Thymus (tissue), 11 donors: ENCODE results near the gene TSPAN17. TPM values are rescaled to one million over a fixed set of nuclear protein-coding genes. Genes with fewer than 3 reads are reported as not detected.
A peak's percentile ranks its signal among the peaks of the same experiment; 100 is the strongest.

Experiments
- DNase-seq, 9 donors: peaks; one replicate each; pipeline ENCODE4 v3.0.0-alpha.2; 2013; ENCODE audit warnings: low spot score in 9 of 9, low read depth in 6 of 9, missing footprints in 1 of 9
- H3K27ac ChIP-seq, 2 donors: one replicate each; pipeline ENCODE4 v1.5.1; 2013; ENCODE audit warnings: control low read depth in 1 of 2, low read depth in 1 of 2, low read length in 1 of 2, mild to moderate bottlenecking in 1 of 2, moderate library complexity in 1 of 2
- H3K27me3 ChIP-seq, 2 donors: one replicate each; pipeline ENCODE4 v1.5.1; 2013; ENCODE audit warnings: low read length in 1 of 2; ENCODE audit not compliant: control insufficient read depth in 2 of 2, insufficient read depth in 1 of 2
- H3K36me3 ChIP-seq, 2 donors: one replicate each; pipeline ENCODE4 v1.5.1; 2013; ENCODE audit warnings: low read length in 1 of 2, mild to moderate bottlenecking in 1 of 2, moderate library complexity in 1 of 2; ENCODE audit not compliant: control insufficient read depth in 2 of 2, insufficient read depth in 2 of 2
- H3K4me1 ChIP-seq, 2 donors: one replicate each; pipeline ENCODE4 v1.5.1; 2013; ENCODE audit warnings: low read length in 2 of 2; ENCODE audit not compliant: control insufficient read depth in 2 of 2, insufficient read depth in 2 of 2
- H3K4me3 ChIP-seq, 2 donors: one replicate each; pipeline ENCODE4 v1.5.1; 2013; ENCODE audit warnings: low read length in 2 of 2, control low read depth in 1 of 2, mild to moderate bottlenecking in 1 of 2
- H3K9me3 ChIP-seq, 2 donors: one replicate each; pipeline ENCODE4 v1.5.1; 2013; ENCODE audit warnings: low read length in 1 of 2, mild to moderate bottlenecking in 1 of 2; ENCODE audit not compliant: control insufficient read depth in 2 of 2, insufficient read depth in 1 of 2
- WGBS: extraction: QIAGEN DNeasy Blood & Tissue Kit; methylation state at CpG from one replicate; pipeline ENCODE4 v1.1.7; 2013; 5-methylcytosine and 5-hydroxymethylcytosine counted together
- polyA plus RNA-seq: library from polyadenylated mRNA; stranded (reverse); fragments of 200-250 nt; gene quantifications from one replicate; pipeline ENCODE4 v1.2.3, GENCODE V29; 2013
- total RNA-seq: library from RNA; stranded (reverse); fragments of 120-200 nt; gene quantifications from one replicate; pipeline ENCODE4 v1.2.4, GENCODE V29; 2013
- donor health status: healthy.

TSPAN17 gene
- total and polyA plus RNA-seq, 2 donors: 8.0 to 26.5 TPM

- H3K27ac ChIP-seq: no peak overlapping the region
- H3K36me3 ChIP-seq: no peaks in the 10 kb centered on the region
- peaks cover 0 to 13% of the 10 kb centered on the region in 2 donors for H3K27me3 ChIP-seq
- 81% methylated on average over 14 of the region's 15 CpGs for WGBS
- H3K4me1 ChIP-seq: peaks cover 4 to 9% of the 10 kb centered on the region in 2 donors
- no peak overlapping the region for H3K4me3 ChIP-seq
- no peak for DNase-seq
- H3K9me3 ChIP-seq: no peaks in the 10 kb centered on the region
Measured at GRCh38 chr5:176642675-176643490, 4.4 kb upstream of the TSPAN17 start.

- no peak for DNase-seq
Measured at GRCh38 chr5:176643491-176644219, 3.6 kb upstream of the TSPAN17 start.

GRCh38 chr5:176644294-176644693, 3.0 kb upstream of the TSPAN17 start:
- Histone ChIP-seq H3K4me1 (peaks cover 4 to 22% of the 10 kb centered on the region in 2 donors), H3K9me3 (no peaks in the 10 kb centered on the region), H3K36me3 (no peaks in the 10 kb centered on the region), H3K27ac (no peak overlapping the region), H3K27me3 (peaks cover 0 to 8% of the 10 kb centered on the region in 2 donors), H3K4me3 (no peak overlapping the region)
- WGBS: 90% methylated on average over 9 of the region's 9 CpGs
- no peak for DNase-seq

More at GRCh38 chr5:176643491-176644219, 3.6 kb upstream of the TSPAN17 start:
- WGBS: 96% methylated on average over 11 of the region's 11 CpGs
- Histone ChIP-seq H3K4me3 (no peak overlapping the region), H3K9me3 (no peaks in the 10 kb centered on the region), H3K27me3 (peaks cover 0 to 8% of the 10 kb centered on the region in 2 donors), H3K4me1 (peaks cover 4 to 16% of the 10 kb centered on the region in 2 donors), H3K27ac (no peak overlapping the region), H3K36me3 (no peaks in the 10 kb centered on the region)

DNA sequence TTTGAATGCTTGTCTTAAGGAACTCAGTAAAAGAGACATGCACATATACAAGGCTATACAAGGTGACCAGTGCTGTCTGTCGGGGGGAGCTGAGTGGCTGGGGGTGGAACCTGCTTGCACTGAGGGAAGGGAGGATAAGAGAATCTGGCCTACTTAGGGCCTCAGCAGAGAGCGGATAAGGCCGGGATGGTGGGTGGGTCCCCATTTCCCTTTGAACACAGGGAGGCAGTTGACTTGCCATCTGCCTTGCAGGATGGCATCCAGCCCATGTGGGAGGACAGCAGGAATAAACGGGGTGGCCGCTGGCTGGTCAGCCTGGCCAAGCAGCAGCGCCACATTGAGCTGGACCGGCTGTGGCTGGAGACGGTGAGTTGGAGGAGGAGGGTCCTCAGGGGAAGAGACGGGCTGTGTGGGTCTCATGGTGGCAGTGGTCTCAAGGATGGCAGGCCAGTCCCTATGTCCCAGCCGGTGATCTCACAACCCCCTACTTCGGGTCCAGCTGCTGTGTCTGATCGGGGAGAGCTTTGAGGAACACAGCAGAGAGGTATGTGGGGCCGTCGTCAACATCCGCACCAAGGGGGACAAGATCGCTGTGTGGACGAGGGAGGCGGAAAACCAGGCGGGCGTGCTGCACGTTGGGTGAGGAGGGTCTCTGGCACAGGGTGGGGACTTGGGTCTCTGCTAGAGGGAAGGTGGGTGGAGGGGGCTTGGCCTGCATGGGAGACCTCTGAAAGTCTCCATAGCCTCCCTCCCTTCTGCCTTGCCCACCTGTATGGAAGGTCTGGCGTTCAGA, 2.2 kb upstream of the TSPAN17 start:
- 97% methylated on average over 22 of the region's 22 CpGs for WGBS
- H3K36me3 ChIP-seq: no peaks in the 10 kb centered on the region
- H3K9me3 ChIP-seq: no peaks in the 10 kb centered on the region
- H3K27me3 ChIP-seq: peaks cover 0 to 8% of the 10 kb centered on the region in 2 donors
- DNase-seq: no peak
- H3K4me3 ChIP-seq: no peak overlapping the region
- H3K4me1 ChIP-seq: peaks cover 4 to 22% of the 10 kb centered on the region in 2 donors
- H3K27ac ChIP-seq: no peak overlapping the region

GRCh38 chr5:176646049-176646706, 1.1 kb upstream of the TSPAN17 start:
- H3K27me3 ChIP-seq: peaks cover 0 to 8% of the 10 kb centered on the region in 2 donors
- no peak overlapping the region for H3K4me3 ChIP-seq
- H3K4me1 ChIP-seq: peaks cover 4 to 22% of the 10 kb centered on the region in 2 donors
- H3K27ac ChIP-seq: no peak overlapping the region
- no peaks in the 10 kb centered on the region for H3K9me3 ChIP-seq
- DNase-seq: no peak
- H3K36me3 ChIP-seq: no peaks in the 10 kb centered on the region
- 98% methylated on average over 7 of the region's 7 CpGs for WGBS

GRCh38 chr5:176646707-176647029, 616 bp upstream of the TSPAN17 start:
- Histone ChIP-seq H3K4me1 (peaks cover 4 to 22% of the 10 kb centered on the region in 2 donors), H3K27me3 (peaks cover 0 to 5% of the 10 kb centered on the region in 2 donors), H3K9me3 (no peaks in the 10 kb centered on the region), H3K27ac (peak overlapping the region in 1 of 2 donors; percentile 66), H3K4me3 (peak overlapping the region; percentile 26 to 61), H3K36me3 (no peaks in the 10 kb centered on the region)
- WGBS: 24% methylated on average over 11 of the region's 11 CpGs
- no peak for DNase-seq

GRCh38 chr5:176647843-176648473, 674 bp downstream of the TSPAN17 start:
- 47% methylated on average over 20 of the region's 20 CpGs for WGBS
- Histone ChIP-seq H3K9me3 (no peaks in the 10 kb centered on the region), H3K27ac (no peak overlapping the region), H3K4me3 (peak overlapping the region; percentile 44 to 61), H3K27me3 (peaks cover 0 to 5% of the 10 kb centered on the region in 2 donors), H3K36me3 (no peaks in the 10 kb centered on the region), H3K4me1 (peaks cover 4 to 28% of the 10 kb centered on the region in 2 donors)
- no peak for DNase-seq

DNA sequence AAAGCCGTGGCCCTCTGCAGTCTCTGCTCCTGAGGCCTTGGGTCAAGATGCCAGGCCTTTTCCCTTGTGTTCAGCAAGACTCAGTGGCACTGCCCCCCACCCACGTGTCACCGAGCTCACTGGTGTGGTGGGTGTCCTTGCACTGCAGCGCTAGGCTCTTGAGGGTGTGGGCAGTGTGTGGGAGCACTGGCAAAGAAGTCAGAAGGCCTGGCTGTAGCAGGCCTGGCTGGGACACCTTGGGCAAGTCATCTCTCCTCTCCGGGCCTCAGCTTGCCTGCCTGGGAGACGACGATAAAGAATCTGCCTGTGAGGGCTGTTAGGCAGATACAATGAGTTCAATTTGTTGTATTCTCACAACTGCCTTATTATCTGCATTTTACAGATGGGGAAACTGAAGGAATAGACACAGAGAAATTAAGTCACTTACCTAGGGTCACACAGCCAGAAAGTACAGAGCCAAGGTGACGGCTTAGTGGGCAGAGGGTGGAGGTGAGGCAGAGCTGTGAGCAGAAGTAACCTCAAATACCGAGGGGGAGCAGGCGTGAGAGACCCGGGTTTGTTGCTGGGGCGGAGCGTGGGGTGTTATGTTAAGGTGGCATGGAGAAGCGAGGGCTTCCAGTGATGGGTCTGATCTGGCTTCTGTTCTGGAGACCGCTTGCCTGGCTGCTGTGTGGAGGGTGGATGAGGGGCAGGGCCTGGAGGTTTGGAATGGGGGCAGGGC, 1.4 kb downstream of the TSPAN17 start:
- Histone ChIP-seq H3K9me3 (no peaks in the 10 kb centered on the region), H3K27ac (no peak overlapping the region), H3K36me3 (no peaks in the 10 kb centered on the region), H3K27me3 (peaks cover 0 to 3% of the 10 kb centered on the region in 2 donors), H3K4me3 (no peak overlapping the region), H3K4me1 (peaks cover 4 to 34% of the 10 kb centered on the region in 2 donors)
- DNase-seq: no peak
- 75% methylated on average over 15 of the region's 15 CpGs for WGBS
